IgD-negative memory B cell (primary cell): ENCODE data around the gene ZNF506. TPM values are rescaled to one million over a fixed set of nuclear protein-coding genes. Genes with fewer than 3 reads are reported as not detected.
"Not testable (repeated sequence)": the region's sequence is repeated elsewhere in the genome, so short reads cannot be mapped to it uniquely, and the experiment has no call there.

ENCODE experiments used
- H3K27ac Mint-ChIP-seq, 3 donors: one replicate each; pipeline ENCODE4 v1.8.0; 2020 to 2022; ENCODE audit warnings: mild to moderate bottlenecking in 3 of 3, mixed read lengths in 3 of 3, moderate library complexity in 1 of 3
- H3K27me3 Mint-ChIP-seq: one replicate; pipeline ENCODE4 v1.8.0; 2021; ENCODE audit warnings: mixed read lengths
- H3K36me3 Mint-ChIP-seq: one replicate; pipeline ENCODE4 v1.8.0; 2020; ENCODE audit warnings: mild to moderate bottlenecking, mixed read lengths
- H3K4me1 Mint-ChIP-seq, 3 donors: one replicate each; pipeline ENCODE4 v1.8.0; 2020 to 2022; ENCODE audit warnings: mixed read lengths in 3 of 3, mild to moderate bottlenecking in 1 of 3
- H3K4me3 Mint-ChIP-seq, 4 donors: one replicate each; pipeline ENCODE4 v1.8.0; 2020 to 2022; ENCODE audit warnings: mild to moderate bottlenecking in 4 of 4, mixed read lengths in 4 of 4, moderate library complexity in 3 of 4
- H3K9me3 Mint-ChIP-seq, 3 donors: one replicate each; pipeline ENCODE4 v1.8.0; 2020 to 2021; ENCODE audit warnings: mixed read lengths in 3 of 3, mild to moderate bottlenecking in 1 of 3
- polyA plus RNA-seq: library from polyadenylated mRNA; unstranded; fragments of 300-500 nt; fragmentation: Illumina TruSeq; gene quantifications from one replicate; pipeline ENCODE4 v1.2.3, GENCODE V29; 2021

The ZNF506 gene
- polyA plus RNA-seq, 1 donor from 2014 or later: 24.5 TPM

DNA sequence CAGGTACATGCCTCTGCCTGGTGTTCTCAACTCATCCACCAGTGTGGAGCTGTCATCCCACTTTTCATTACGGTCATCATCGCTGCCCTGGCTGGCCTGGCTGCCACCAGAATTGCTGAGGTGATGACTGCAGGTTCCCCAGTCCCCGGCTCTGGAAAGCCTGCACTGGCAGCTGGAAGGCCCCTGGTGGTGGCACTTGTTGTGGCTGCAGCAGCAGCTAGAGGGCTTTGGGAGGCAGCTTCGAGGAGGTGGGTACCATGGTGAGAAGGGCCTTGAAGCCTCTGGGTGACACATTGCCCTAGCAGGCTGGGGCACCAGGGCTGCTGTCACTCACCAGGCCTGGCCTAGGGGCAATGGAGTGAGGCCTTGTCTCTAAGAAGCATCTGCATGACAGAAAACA is 63.4 kb downstream of the ZNF506 start:
- H3K27me3 Mint-ChIP-seq: no peaks in the 10 kb centered on the region
- H3K27ac Mint-ChIP-seq: no peak overlapping the region
- H3K9me3 Mint-ChIP-seq: peaks cover 0 to 3% (median 0%) of the 10 kb centered on the region in 3 donors
- no peak overlapping the region for H3K4me3 Mint-ChIP-seq
- peaks cover 3% of the 10 kb centered on the region for H3K36me3 Mint-ChIP-seq
- no peaks in the 10 kb centered on the region for H3K4me1 Mint-ChIP-seq

DNA sequence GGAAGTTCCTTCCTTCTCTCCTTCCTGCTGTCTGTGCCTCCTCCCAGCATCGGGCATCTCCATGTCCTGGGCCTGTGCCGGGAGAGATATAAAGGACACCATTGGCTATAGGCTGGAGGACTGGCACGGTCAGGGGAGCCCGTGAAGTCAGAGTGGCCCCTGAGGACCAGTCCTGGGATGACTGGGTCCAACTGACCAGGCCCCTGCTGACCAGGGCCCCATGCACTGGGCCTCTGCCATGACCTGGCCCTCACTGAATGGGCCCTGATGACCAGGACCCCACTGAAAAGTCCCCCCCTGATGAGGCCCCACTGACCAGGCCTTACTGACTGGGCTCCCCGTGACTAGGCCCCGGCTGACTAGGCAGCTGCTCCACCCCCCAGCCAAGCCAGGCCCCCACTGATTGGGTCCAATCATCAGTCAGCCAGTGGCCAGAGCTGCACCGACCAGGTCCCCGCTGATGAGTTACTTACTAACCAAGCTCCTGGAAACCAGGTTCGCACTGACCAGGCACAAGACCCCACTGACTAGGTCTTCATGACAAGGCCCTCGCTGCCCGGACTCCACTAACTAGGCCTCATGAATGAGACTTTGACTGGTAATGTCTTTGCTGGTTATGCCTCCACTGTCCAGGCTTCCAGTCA is 68.7 kb downstream of the ZNF506 start:
- peaks cover 2% of the 10 kb centered on the region for H3K36me3 Mint-ChIP-seq
- H3K9me3 Mint-ChIP-seq: no peaks in the 10 kb centered on the region
- H3K4me1 Mint-ChIP-seq: no peaks in the 10 kb centered on the region
- no peaks in the 10 kb centered on the region for H3K27me3 Mint-ChIP-seq
- H3K4me3 Mint-ChIP-seq: no peak overlapping the region
- H3K27ac Mint-ChIP-seq: no peak overlapping the region

DNA sequence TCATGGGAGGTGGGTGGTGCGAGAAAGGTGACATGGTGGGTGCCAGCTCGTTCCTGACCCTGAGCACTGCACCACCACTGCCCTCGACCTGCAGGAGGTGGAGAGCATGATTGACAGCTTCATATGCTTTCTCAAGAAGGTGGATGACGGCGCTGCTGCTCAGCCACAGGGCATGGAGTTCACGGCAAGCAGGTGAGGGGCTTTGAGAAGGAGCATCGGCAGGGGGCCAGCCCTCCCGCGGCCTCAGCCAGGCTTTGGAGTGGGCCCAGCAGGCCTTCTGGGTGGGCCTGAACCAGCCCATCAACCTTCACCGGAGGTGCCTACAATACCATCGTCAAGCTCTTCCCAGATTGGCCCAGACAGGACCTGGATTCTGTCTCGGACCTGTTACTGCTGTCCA is 69.7 kb downstream of the ZNF506 start:
- Mint-ChIP-seq H3K4me1 (no peaks in the 10 kb centered on the region), H3K27ac (peak overlapping the region in 1 of 3 donors; percentile 85), H3K27me3 (no peaks in the 10 kb centered on the region), H3K9me3 (no peaks in the 10 kb centered on the region), H3K4me3 (no peak overlapping the region), H3K36me3 (peaks cover 2% of the 10 kb centered on the region)

DNA sequence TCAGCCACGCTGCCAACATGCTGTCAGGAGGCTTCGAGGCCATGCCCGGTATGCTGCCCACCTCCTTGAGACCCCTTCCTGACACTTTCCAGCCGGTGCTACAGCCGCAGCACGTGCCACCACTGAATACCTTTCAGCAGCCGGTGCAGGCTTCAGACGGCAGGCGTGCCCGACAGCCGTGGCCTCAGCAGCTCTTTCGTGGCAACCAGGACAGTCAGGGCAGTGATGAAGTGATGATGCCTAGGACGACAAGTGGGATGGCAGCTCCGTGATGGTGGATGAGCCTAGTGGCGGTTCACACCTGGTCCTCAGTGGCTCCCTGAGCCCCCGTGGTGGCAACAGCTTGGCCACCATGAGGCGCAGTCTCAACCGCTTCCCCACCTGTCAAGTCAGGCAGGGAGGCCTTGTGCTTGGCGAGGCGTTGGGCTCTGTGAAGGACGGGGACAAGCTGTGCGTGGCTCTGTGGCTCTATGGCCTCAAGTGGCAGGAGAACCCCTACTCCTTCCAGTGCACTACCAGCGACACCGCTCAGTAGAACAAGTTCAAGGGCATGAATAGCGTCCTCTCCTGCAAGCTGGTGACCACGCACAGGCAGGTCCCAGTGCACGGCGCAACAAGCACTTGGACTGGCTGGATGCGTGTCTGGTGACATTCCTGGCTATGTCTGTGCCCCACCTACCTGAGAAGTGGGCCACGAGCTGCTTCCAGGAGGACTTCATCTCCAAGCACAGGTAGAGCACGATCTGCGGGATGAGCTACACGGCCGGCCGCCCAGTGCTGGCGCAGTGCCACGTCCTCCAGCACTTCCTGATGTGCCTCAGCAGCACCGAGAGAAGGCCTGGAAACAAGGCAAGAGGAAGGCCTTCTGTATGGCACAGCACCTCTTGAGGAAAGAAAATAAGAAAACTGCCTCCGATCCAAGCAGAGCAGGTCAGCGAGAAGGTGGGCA is 70.4 kb downstream of the ZNF506 start:
- peaks cover 2% of the 10 kb centered on the region for H3K36me3 Mint-ChIP-seq
- no peak overlapping the region for H3K27ac Mint-ChIP-seq
- H3K27me3 Mint-ChIP-seq: no peaks in the 10 kb centered on the region
- H3K9me3 Mint-ChIP-seq: no peaks in the 10 kb centered on the region
- H3K4me1 Mint-ChIP-seq: no peaks in the 10 kb centered on the region
- no peak overlapping the region for H3K4me3 Mint-ChIP-seq

- no peak overlapping the region for H3K27ac Mint-ChIP-seq
Measured at GRCh38 chr19:19749908-19750841, 71.4 kb downstream of the ZNF506 start.

DNA sequence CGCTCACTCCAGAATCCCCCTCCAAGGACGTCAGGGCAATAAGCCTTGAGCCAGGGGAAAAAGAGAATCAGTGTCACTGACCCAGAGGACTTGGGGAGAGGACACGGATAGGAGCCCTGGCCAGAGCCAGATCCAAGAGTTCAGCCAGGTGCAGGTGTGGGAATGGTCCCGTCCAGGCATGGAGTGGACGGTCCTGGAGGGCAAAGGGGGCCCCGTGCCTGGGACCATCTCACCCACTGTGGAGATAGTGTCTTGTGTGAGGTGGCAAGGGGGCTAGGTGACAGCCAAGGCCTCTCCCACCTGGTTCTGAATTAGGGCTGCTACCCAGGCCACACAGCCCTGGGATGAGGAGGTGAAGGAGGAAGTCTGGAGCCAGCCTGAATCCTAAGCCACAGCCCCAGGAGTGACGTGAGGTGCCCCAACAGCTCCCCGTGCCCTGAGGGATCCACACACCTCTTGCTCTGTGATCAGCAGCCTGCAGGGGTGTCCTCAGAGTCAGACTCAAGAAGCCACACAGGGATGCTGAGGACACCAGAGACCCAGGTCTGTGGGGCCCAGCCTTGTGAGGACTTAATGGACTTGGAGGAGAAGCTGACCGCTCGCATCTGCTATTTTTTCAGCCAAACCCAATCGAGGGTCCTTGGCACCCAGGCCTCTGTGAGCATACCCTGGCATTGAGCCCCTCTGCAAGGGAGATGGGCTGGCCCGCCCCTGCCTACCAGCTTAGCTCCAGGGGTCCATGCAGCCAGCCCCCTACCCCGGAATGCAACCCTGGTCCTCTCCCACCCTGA is 72.2 kb downstream of the ZNF506 start:
- no peaks in the 10 kb centered on the region for H3K4me1 Mint-ChIP-seq
- H3K36me3 Mint-ChIP-seq: peaks cover 2% of the 10 kb centered on the region
- H3K9me3 Mint-ChIP-seq: no peaks in the 10 kb centered on the region
- peak overlapping the region in 1 of 3 donors; percentile 94 for H3K27ac Mint-ChIP-seq
- peaks cover 2% of the 10 kb centered on the region for H3K27me3 Mint-ChIP-seq
- peak overlapping the region in 1 of 4 donors; percentile 75 for H3K4me3 Mint-ChIP-seq

More at GRCh38 chr19:19749908-19750841, 71.4 kb downstream of the ZNF506 start:
- H3K4me1 Mint-ChIP-seq: no peaks in the 10 kb centered on the region
- H3K27me3 Mint-ChIP-seq: no peaks in the 10 kb centered on the region
- no peaks in the 10 kb centered on the region for H3K9me3 Mint-ChIP-seq
- no peak overlapping the region for H3K4me3 Mint-ChIP-seq
- H3K36me3 Mint-ChIP-seq: peaks cover 2% of the 10 kb centered on the region

- H3K36me3 Mint-ChIP-seq: peaks cover 2% of the 10 kb centered on the region
- H3K4me3 Mint-ChIP-seq: no peak overlapping the region
- peaks cover 2% of the 10 kb centered on the region for H3K27me3 Mint-ChIP-seq
- no peaks in the 10 kb centered on the region for H3K9me3 Mint-ChIP-seq
- H3K27ac Mint-ChIP-seq: peak overlapping the region in 1 of 3 donors; percentile 94
- no peaks in the 10 kb centered on the region for H3K4me1 Mint-ChIP-seq
Measured at GRCh38 chr19:19748249-19748938, 73.2 kb downstream of the ZNF506 start.

DNA sequence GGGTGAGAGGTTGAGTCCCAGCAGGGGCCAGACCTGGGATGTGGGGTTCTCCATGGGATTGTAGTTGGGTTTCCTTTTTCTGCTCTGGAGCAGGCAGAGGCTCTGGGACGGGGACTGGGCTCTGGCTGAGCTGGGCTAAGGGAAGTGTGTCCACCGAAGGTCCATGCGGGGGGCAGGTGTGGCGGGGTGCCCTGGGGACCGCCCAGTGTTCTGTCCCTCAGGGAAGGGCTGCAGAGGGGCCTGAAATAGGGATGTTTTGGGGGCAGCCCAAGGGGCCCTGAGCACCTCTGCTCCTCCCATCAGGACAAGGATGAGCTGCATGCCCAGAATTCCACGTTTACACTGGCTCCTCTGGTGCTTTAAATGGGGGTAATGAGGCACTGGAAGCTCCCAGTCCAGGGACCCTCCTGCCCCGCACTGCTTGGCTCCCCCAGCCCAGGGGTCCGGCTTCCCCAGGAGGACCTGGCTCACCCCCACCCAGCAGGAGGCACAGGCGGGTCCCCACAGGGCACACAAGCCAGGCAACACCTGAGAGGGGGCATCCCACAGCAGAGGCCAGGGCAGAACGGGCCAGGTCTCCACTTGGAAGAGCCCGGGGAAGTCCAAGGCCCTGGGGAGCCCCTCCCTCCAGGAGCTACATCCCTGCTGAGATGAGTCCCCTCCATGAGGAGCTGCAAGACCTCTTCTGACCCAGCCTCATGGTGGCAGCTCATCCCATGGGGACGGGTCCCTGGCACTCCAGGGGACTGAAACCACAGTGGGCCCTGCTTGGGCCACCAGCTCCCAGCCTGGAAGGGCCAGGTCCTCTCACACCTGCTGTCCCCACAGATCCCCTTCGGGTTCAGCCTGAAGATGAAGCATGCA is 74.0 kb downstream of the ZNF506 start:
- H3K27me3 Mint-ChIP-seq: peaks cover 2% of the 10 kb centered on the region

DNA sequence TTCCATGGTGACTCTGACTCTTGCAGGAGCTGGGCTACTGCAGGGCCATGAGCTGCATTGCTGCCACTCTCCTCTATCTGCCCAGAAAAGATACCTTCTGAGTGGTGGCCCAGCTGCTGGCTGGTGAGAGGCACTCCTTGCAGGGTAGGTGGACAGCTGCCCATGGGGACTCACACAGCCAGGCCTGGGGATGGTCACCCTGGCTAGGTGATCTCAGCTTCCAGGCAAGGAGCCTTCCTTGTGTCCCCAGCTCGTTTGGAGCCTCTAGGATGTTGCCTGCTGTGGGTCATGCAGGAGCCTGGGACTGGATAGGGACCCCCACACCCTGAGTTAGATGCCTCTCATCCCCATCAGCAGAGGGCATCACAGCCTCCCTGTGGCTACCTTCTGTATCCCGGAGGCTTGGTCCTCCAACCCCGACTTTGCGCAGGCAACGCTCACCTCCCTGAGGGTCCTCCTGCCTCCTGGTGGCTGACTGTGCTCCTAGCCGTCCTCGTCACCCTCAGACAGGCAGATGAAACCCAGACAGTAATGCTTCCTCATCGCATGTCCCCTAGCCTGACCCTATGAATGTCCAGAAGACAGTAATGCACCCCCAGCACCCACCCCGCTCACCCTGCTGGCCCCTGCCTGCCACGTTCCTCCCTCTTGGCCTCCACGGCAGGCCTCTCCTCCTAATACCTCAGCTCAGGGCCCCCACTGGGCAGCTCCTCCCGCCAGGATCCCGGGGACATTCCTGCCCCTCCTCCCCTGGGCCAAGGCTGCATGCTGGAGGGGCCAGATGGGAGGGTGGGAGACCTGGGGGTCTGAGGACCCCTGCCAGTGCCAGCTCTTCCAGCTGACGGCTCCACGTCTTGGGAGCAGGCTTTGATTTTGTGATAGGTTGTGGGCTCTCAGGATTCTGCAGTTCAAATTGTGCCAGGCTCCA is 75.0 kb downstream of the ZNF506 start:
- Mint-ChIP-seq H3K27ac (no peak overlapping the region), H3K36me3 (no peaks in the 10 kb centered on the region), H3K4me1 (no peaks in the 10 kb centered on the region), H3K9me3 (no peaks in the 10 kb centered on the region), H3K4me3 (no peak overlapping the region), H3K27me3 (peaks cover 2% of the 10 kb centered on the region)

More for the DNA sequence above, 74.0 kb downstream of the ZNF506 start:
- Mint-ChIP-seq H3K4me3 (no peak overlapping the region), H3K4me1 (no peaks in the 10 kb centered on the region), H3K36me3 (peaks cover 2% of the 10 kb centered on the region), H3K27ac (no peak overlapping the region), H3K9me3 (no peaks in the 10 kb centered on the region)

DNA sequence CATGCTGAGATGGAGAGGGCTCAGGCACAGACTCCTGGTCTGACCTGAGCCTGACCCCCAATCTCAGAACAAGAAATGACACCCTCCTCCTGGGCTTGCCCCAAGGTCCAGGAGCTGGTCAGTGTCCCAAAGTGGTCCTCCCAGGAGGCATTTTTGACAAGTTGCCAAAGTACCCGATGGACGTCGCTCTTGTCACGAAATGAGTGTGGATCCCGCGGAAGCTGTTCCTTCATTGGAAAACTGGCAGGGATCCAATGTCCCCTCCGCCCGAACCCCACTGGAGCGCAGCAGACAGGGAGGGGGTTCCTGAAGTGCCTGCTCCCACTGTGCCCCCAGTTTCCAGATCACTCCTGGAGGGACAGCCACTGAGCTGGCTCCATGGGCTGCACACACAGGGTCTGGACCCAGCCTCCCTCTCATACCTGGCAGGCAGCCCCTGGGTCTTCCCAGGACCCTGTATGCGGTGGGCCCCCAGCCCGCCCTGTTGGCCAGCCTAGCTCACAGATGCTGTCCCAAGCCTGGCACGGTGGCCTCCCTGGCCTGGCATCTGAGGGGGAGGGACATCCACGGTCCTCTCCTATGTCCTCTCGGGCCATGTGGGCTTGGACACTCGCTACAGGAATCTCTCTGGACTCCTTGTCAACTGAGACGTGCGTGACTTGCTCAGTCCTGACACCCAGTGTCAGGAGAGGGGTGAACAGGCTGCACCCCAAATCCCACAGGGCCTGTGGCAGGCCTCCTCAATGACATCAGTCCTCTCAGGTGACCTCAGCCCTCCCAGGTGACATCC is 75.9 kb downstream of the ZNF506 start:
- no peak overlapping the region for H3K4me3 Mint-ChIP-seq
- H3K9me3 Mint-ChIP-seq: no peaks in the 10 kb centered on the region
- peaks cover 2% of the 10 kb centered on the region for H3K27me3 Mint-ChIP-seq
- H3K27ac Mint-ChIP-seq: no peak overlapping the region
- no peaks in the 10 kb centered on the region for H3K4me1 Mint-ChIP-seq
- no peaks in the 10 kb centered on the region for H3K36me3 Mint-ChIP-seq

DNA sequence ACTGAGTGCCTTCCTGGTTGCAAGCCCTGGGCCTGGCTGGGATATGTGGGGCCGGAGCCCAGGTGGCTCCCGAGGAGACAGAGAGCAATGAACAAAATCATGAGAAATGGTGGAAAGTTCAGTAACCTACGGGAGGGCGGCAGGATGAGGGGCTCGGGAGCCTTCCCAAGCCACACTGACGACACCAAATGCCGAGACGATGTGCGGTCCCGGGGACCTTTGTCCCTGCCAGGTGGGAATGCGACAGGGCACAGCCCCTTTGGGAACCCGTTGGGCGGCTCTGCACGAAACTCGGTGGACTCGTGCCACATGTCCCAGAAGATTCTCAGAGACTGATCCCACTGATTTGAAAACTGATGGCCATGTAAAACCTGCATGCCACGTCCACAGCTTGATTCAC is 76.9 kb downstream of the ZNF506 start:
- Mint-ChIP-seq H3K27ac (no peak overlapping the region), H3K9me3 (no peaks in the 10 kb centered on the region), H3K4me3 (no peak overlapping the region), H3K36me3 (no peaks in the 10 kb centered on the region), H3K27me3 (peaks cover 2% of the 10 kb centered on the region), H3K4me1 (no peaks in the 10 kb centered on the region)

DNA sequence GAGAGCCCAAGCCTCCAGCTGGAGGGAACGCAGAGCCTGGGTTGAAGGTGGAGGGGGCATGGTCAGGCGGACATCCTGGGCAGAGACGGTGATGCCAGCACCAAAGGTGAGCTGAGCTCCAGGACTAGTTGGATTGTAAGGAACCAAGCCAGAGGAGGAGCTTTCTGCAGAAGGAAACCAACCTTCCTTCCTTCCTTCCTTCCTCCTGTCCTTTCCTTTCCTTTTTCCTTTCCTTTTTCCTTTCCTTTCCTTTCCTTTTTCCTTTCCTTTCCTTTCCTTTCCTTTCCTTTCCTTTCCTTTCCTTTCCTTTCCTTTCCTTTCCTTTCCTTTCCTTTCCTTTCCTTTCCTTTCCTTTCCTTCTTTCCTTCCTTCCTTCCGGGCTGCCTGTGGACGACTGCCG is 77.6 kb downstream of the ZNF506 start:
- H3K27me3 Mint-ChIP-seq, H3K36me3 Mint-ChIP-seq, H3K4me3 Mint-ChIP-seq, H3K9me3 Mint-ChIP-seq, H3K27ac Mint-ChIP-seq, H3K4me1 Mint-ChIP-seq: not testable (repeated sequence)
